T-helper 1 cell (primary cell): ENCODE results near the gene TMOD2.
A peak's percentile ranks its signal among the peaks of the same experiment; 100 is the strongest.

Experiments
- DNase-seq, 5 donors: peaks; one replicate each; pipeline ENCODE4 v3.0.0-alpha.2; 2012 to 2020

The TMOD2 gene

GRCh38 chr15:51736069-51736468 lies 15.3 kb upstream of the TMOD2 start:
- DNase-seq: peak in 1 of 5 donors; percentile 41

DNA sequence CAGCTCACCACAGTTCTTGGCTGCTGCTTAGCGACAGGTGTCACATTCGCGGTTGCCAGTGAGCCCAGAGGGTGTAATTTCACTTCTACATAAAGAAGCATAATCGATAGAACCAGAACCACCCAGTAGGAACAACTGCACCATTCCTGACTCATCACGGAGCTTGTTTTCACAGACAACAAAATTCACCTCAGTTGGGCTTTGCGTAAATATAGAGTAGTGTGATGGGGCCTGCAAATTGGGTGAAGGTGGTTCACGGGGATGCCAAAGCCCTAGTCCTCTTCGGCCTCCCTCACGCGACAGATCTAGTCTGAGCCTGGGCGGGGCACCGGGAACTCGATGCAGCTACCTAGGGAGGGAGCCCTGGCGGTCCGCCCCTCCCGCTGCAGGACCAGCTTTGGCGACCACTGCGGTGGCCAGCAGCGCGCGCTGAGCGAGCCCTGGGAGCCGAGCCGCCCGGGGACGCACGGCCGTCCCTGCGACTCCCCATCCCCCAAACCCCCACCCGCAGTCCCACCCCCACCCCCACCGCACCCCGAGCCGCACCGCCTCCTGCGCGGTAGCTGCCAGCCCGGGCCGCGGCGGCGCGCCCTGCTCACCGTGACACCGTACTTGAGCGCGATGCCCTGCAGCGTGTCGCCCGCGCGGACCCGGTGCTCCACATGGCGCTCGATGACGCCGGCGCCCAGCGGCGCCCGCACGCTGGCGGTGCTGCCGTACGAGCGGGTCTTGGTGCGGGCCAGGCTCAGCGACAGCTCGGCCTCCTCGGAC lies 14.5 kb upstream of the TMOD2 start:
- peak; percentile 29 to 52 (median 47) for DNase-seq

GRCh38 chr15:51737522-51738305 lies 13.7 kb upstream of the TMOD2 start, which contains the start of gene LYSMD2:
TSS of gene LYSMD2 (minus strand) at chr15:51737655. CDS start at chr15:51737622, 33 bp downstream.
- DNase-seq: peak; percentile 47 to 68 (median 53)

DNA sequence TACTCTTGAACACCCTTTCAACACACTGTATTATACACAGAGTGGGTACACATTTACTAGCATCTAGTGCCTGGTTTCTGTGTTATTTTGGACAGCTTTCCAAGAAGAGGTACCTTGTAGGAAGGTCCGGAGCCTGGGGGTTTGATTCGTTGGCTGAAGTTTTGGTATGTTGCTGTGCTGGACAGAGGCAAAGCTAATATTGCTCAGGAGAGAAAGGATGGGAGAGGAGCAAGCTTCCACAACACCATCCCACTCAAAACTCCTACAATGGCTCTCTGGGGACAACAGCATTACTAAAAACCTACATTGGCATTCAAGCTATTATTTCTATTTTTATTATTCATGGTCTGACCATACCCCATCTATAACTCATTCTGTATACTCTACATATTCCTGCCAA lies 12.8 kb upstream of the TMOD2 start:
- no peak for DNase-seq

DNA sequence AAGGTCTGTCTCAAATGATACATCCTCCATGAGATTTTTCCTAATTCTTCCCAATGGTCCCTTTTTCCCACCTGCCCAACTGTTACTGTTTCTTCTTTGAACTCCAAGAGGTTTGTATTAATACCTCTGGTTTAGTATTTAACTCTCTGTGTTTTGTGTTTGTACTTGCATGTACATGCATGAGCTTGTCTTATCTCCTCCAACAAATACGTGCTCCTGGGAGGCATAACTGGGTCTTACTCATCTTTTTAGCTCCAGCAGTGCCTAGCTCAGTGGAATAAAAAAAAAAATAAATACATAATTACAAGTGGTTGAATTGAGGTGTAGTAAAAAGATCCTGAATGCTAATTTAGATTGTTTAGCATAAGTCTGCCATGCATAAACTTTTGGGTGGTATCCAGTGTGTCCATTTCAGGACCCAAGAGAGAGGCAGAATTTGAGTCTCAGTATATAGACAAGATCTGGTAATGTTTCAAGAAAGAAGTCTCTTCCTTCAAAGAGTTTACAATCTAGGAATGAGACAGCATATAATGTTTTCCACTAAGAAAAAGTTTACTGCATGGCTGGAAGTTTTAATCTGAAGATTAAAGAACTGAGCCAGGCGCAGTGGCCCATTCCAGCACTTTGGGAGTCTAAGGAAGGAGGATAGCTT lies 12.2 kb upstream of the TMOD2 start:
- no peak for DNase-seq

GRCh38 chr15:51749307-51749706 lies 2.1 kb upstream of the TMOD2 start:
- DNase-seq: no peak

DNA sequence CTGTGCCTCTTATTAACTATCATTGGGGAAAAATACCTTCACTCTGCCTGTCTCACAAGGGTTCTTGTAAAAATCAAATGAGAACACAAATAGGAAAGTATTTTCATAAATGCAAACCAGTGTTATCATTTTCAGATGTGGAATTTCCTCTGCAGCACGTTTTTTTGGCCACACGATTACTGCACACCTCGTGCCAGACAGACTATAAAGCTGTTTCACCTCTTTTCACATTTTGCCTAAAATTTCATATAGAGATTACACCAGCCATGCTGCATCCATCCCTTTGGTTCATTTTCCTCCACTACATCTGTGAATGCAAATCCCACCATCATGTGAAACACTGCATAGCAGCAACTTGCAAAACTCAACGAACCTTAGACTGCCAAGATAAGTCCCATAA lies 1.2 kb upstream of the TMOD2 start:
- DNase-seq: no peak

DNA sequence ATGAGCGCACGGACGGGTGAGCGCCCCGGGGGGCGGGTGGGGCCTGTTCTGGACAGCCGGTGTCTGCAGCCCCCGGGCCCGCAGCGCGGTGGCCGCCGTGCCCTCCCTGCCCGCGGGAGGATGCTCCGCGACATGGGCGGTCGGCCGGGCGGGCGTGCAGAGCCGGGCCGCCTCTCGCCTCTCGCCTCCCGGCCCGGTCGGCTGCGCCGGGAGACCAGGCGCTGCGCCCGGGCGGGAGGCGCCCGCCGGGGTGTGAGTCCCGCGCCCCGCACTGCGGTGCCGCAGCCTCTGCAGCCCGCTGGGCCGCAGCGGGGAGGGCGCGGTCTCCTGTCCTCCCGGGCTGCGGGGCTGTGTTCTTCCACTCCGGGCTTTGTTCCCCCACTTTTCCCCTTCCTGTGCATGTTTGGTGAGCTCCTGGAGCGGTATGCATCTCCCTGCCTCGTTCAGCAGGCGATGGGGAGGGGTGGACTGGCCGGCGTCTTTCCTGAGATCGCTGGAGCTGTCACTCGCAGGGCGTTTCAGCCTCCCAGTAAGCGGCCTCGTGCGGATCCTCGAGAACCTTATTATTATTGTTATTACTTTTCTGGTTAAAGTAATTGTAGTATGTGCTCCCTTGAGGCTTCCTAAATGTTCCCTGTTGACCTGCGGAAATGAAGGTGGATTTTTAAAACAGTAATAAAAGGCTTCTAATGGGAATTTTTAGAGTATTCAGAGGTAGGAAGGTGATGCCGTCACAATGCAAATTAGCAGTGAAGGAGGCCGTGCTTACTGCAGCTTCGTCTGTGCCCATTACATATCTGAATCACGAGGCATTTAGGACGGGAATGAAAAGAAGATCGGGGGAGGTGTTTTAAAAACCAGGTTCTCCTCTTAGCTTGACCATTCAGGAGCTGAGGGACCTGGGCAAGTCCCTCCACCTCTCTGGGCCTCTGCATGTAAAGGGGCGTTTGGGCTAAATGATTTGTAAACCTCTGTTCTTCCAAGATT lies 593 bp downstream of the TMOD2 start:
- DNase-seq: no peak

DNA sequence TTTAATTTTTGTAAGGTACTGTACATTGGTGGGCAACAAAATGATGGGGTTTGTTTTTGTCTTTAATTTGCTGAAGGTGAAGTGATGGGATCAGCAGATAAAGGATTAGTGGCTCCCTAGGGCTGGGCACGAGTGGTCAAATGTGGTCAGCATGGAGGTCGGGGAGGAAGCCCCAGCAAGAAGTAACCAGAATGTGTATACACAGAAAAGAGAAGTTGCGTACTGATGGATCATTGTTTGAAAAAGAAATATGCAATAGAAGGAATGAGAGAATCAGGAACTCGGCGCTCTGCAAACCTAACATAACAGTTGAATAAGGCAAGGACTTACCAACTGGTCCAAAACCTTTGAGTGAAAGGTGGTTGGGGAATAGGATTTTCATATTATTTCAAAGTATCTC lies 1.5 kb downstream of the TMOD2 start:
- no peak for DNase-seq

DNA sequence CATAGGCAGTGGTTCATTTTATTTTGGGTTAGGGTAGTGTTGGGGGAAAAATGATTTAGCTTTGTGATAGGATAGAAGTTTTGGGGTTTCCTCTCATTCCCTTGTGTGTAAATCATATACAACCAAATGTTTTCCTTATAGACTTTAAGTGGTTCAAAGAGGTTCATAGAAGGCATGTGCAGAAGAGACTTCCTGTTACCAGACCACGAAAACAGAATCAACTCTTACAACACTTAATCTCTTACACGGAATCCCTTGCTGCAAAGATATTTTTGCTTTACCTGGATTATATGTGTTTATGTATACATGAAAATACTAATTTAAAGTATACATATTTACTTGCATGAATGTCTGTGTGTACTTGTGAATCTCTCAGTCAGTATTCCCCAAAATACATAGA lies 2.9 kb downstream of the TMOD2 start:
- DNase-seq: no peak

GRCh38 chr15:51755790-51756189 lies 4.4 kb downstream of the TMOD2 start:
- no peak for DNase-seq

DNA sequence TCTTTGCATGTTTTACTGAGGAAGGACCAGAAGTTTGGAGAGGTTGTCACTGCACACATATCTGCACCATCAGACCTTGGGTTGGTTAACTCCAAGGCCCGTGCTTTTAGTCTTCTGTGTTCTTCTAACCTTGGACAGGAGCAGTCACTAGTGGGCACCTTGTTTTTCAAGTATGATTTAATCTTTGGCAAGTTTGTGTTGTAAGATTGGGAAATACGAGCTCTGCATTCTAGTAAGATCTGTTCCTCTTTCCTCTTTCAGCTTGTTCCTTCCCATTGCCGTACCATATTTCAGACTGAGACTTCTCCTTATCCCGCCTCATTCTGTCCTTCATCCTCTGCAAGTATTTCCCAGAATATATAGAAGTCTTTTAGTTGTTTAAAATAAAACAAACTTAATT lies 5.1 kb downstream of the TMOD2 start:
- DNase-seq: no peak

DNA sequence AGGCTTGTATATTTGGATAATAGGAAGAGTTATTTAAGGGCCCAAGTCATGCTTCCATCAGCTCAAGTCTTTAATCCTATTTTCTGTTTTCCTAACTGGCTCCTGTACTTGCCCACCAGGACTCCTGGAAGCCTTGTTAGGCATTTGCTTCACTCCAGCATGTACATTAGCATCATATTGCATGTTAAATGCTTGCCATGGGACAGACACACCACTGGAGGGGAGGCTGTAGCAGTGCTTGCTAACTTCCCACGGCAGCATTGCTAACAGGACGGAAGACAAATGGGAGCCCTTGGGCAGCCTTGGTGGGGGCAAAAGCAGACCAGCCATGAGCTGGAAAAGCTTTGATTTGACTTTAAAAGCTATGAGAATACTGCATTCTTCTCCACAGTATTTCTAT lies 6.1 kb downstream of the TMOD2 start:
- DNase-seq: no peak

DNA sequence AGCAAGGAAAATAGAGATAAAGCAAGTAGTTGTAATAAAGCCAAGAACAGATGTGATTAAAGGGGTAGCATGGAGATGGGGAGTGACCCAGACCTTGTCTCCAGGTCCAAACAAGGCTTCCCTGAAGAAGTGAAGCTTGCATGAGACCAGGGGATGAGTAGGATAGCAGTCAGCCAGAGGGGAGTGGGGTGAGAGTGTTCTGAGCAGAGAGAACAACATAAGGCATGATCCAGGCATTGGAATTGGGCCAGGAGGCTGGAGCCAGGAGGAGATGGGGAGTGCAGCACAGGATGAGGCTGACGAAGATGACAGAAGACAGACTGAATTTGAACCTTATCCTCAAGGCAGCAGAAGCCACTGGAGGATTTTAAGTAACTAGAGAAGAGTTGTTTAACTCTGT lies 7.2 kb downstream of the TMOD2 start:
- DNase-seq: no peak

DNA sequence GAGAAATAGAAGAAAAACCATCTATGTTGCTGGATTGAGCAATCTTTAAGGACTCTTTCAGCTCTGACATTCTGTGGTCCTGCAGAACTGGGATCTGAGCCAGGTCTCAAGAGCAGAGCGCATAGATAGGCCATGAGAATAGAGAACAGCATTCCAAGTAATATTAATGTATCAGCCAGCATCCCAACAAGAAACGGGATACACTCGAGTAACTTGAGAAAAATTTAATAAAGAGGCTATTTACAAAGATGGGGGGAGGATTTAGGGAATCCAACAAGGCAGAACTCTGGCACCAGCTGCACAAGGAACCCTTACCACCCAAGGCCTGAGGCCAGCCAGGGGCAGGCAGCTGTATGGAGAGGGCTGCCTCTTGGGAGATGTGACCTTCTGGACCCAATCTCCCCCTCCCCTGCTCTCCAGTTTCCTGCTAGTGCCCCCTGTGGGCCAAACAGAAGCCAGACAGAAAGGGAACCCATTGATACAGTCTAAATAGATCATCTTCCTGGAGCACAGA lies 8.2 kb downstream of the TMOD2 start:
- DNase-seq: no peak

DNA sequence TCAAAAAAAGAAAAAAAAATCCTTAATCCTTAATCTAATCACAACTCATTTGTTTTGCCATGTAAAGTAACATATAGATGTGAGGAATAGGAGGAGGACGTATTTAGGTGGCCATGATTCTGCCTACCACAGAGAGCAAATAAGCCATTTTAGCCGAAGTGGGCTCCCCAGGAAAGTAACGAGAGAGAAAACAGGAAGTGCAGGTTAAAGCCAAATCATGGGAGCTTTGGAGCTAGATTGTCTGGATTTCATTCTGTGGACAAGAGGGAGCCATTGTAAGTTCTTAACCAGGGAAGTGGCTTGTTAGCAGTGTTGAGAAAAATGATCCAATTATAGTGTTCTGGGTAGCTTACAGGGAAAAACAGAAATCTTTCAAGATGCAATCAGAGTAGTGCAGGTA lies 9.4 kb downstream of the TMOD2 start:
- DNase-seq: no peak

DNA sequence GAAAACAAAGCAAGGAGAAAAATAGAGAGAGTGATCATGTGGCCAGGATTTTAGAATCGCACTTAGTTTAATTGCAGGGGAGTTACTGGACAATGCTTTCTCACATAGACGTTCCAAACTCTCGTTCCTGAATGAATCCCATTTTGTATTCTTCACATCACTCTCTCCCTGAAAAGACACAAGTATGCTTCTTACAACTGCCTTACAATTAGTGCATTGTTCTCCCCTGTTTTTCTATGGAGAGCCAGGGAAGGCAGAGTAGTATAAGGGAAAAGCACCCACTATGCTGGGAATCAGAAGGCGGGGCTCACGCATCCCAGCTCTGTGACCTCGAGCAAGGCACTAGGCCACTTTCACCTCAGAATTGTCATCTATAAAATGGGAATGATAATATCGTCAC lies 14.4 kb downstream of the TMOD2 start:
- DNase-seq: no peak

GRCh38 chr15:51766341-51766740 lies 14.9 kb downstream of the TMOD2 start:
- DNase-seq: no peak

GRCh38 chr15:51768018-51768417 lies 16.6 kb downstream of the TMOD2 start:
- no peak for DNase-seq

DNA sequence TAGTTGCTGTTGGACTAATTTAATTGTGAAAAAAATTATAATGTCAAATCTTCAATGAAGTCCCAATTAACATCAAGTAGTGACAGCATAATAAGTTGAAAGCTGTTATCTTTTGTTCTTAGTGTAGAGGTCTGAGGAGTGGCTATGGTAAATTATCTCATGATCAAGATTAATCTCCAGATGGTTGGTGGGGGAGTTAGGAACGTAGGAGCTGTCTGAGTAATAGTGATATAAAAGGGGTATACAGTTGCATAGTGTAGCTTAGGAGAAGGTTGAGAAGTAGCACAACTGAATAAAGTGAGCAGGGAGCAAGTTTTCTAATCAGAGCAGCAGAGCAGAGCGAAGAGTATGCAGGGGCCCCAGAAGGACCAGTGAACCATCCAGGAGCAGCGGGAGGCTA lies 19.5 kb downstream of the TMOD2 start:
- DNase-seq: no peak

GRCh38 chr15:51771773-51772172 lies 20.4 kb downstream of the TMOD2 start:
- no peak for DNase-seq

GRCh38 chr15:51774916-51775315 lies 23.5 kb downstream of the TMOD2 start:
- no peak for DNase-seq
